Kasumi-1 (cell line): ENCODE results near the gene CDC42BPB.

Experiments
- DNase-seq, 2 experiments: peaks; one replicate each; lab custom pipeline; 2025; lab: John Stamatoyannopoulos, UW

CDC42BPB gene

GRCh38 chr14:103094406-103095209, 37.3 kb upstream of the CDC42BPB start, which contains the start of gene EXOC3L4:
TSS of gene EXOC3L4 (plus strand) at chr14:103094725. CDS start at chr14:103100220, 5,495 bp downstream.
- DNase-seq = no peak

GRCh38 chr14:103093856-103094405, 36.6 kb upstream of the CDC42BPB start:
- DNase-seq = no peak

- no peak for DNase-seq
These were observed 34.5 kb upstream of the CDC42BPB start for GRCh38 chr14:103091883-103092222.

- DNase-seq = peak; percentile 29 to 37
These were observed 33.9 kb upstream of the CDC42BPB start for GRCh38 chr14:103091041-103091882.

- no peak for DNase-seq
These were observed 33.2 kb upstream of the CDC42BPB start for GRCh38 chr14:103090481-103091020.

- DNase-seq = no peak
These were observed 32.3 kb upstream of the CDC42BPB start for GRCh38 chr14:103089386-103090335.

GRCh38 chr14:103088921-103089320, 31.6 kb upstream of the CDC42BPB start:
- no peak for DNase-seq

- DNase-seq = no peak
These were observed 30.0 kb upstream of the CDC42BPB start for GRCh38 chr14:103087343-103087835.

- DNase-seq = no peak
These were observed 29.5 kb upstream of the CDC42BPB start for GRCh38 chr14:103086771-103087342.

- DNase-seq = no peak
These were observed 28.1 kb upstream of the CDC42BPB start for GRCh38 chr14:103085106-103086091.

GRCh38 chr14:103084021-103084919, 26.9 kb upstream of the CDC42BPB start, which contains the start of gene LBHD2:
TSS of gene LBHD2 (plus strand) at chr14:103084210. CDS start at chr14:103086013, 1,803 bp downstream.
- DNase-seq = no peak

- DNase-seq = no peak
These were observed 24.6 kb upstream of the CDC42BPB start for GRCh38 chr14:103081951-103082350.

- no peak for DNase-seq
These were observed 21.7 kb upstream of the CDC42BPB start for GRCh38 chr14:103078860-103079587.

- DNase-seq = peak; percentile 77 to 79
These were observed 21.0 kb upstream of the CDC42BPB start for GRCh38 chr14:103078420-103078749.

- DNase-seq = no peak
These were observed 17.5 kb upstream of the CDC42BPB start for GRCh38 chr14:103074729-103075367.

- no peak for DNase-seq
These were observed 16.8 kb upstream of the CDC42BPB start for GRCh38 chr14:103073876-103074728.
